ENCODE data around the gene FHAD1.

Gene FHAD1

GRCh38 chr1:15425958-15426357 lies 178.9 kb downstream of the FHAD1 start:
- TF ChIP-seq, protein P1, sequence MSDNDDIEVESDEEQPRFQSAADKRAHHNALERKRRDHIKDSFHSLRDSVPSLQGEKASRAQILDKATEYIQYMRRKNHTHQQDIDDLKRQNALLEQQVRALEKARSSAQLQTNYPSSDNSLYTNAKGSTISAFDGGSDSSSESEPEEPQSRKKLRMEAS (IDR thresholded peaks at IDR 0.05), result no peak
- TF ChIP-seq CREB1 (IDR thresholded peaks at IDR 0.05; ENCODE audit: low read depth), result no peak
- no peak for TF ChIP-seq FOXM1 (IDR thresholded peaks at IDR 0.05; ENCODE audit: borderline replicate concordance, low read depth)
- TF ChIP-seq TAF1 (IDR thresholded peaks at IDR 0.05; ENCODE audit: low read depth), result no peak
- TF ChIP-seq CEBPB (IDR thresholded peaks at IDR 0.05), result no peak

GRCh38 chr1:15426492-15427279 lies 179.7 kb downstream of the FHAD1 start:
- TF ChIP-seq ZBTB7A (IDR thresholded peaks at IDR 0.05; ENCODE audit: low read depth) (0 out of 2 replicates have a peak, but pooled peaks have one; percentile 14), TAF1 (IDR thresholded peaks at IDR 0.05; ENCODE audit: low read depth) (no peak)

- TF ChIP-seq CREB1 (IDR thresholded peaks at IDR 0.05; ENCODE audit: low read depth) (no peak), TAF1 (IDR thresholded peaks at IDR 0.05; ENCODE audit: low read depth) (no peak), ZBTB7A (IDR thresholded peaks at IDR 0.05; ENCODE audit: low read depth) (0 out of 2 replicates have a peak, but pooled peaks have one; percentile 15), FOXM1 (IDR thresholded peaks at IDR 0.05; ENCODE audit: borderline replicate concordance, low read depth) (no peak)
- TF ChIP-seq, protein P2, sequence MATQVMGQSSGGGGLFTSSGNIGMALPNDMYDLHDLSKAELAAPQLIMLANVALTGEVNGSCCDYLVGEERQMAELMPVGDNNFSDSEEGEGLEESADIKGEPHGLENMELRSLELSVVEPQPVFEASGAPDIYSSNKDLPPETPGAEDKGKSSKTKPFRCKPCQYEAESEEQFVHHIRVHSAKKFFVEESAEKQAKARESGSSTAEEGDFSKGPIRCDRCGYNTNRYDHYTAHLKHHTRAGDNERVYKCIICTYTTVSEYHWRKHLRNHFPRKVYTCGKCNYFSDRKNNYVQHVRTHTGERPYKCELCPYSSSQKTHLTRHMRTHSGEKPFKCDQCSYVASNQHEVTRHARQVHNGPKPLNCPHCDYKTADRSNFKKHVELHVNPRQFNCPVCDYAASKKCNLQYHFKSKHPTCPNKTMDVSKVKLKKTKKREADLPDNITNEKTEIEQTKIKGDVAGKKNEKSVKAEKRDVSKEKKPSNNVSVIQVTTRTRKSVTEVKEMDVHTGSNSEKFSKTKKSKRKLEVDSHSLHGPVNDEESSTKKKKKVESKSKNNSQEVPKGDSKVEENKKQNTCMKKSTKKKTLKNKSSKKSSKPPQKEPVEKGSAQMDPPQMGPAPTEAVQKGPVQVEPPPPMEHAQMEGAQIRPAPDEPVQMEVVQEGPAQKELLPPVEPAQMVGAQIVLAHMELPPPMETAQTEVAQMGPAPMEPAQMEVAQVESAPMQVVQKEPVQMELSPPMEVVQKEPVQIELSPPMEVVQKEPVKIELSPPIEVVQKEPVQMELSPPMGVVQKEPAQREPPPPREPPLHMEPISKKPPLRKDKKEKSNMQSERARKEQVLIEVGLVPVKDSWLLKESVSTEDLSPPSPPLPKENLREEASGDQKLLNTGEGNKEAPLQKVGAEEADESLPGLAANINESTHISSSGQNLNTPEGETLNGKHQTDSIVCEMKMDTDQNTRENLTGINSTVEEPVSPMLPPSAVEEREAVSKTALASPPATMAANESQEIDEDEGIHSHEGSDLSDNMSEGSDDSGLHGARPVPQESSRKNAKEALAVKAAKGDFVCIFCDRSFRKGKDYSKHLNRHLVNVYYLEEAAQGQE (IDR thresholded peaks at IDR 0.05; ENCODE audit: low read depth), result no peak
- TF ChIP-seq, protein P1 (IDR thresholded peaks at IDR 0.05), result no peak
- TF ChIP-seq, protein P3, sequence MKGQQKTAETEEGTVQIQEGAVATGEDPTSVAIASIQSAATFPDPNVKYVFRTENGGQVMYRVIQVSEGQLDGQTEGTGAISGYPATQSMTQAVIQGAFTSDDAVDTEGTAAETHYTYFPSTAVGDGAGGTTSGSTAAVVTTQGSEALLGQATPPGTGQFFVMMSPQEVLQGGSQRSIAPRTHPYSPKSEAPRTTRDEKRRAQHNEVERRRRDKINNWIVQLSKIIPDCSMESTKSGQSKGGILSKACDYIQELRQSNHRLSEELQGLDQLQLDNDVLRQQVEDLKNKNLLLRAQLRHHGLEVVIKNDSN (IDR thresholded peaks at IDR 0.05), result no peak
These were observed 180.2 kb downstream of the FHAD1 start for GRCh38 chr1:15427280-15427666.

- TF ChIP-seq CEBPB (IDR thresholded peaks at IDR 0.05), result peak; percentile 67
These were observed 181.2 kb downstream of the FHAD1 start for GRCh38 chr1:15428252-15428651.

- TF ChIP-seq CREB1 (IDR thresholded peaks at IDR 0.05; ENCODE audit: low read depth) (no peak), RAD21 (IDR thresholded peaks at IDR 0.05; ENCODE audit: low read depth) (no peak), CEBPB (IDR thresholded peaks at IDR 0.05) (no peak), EP300 (IDR thresholded peaks at IDR 0.05; ENCODE audit: borderline replicate concordance) (no peak), TCF12 (IDR thresholded peaks at IDR 0.05; ENCODE audit: low read depth) (no peak), TAF1 (IDR thresholded peaks at IDR 0.05; ENCODE audit: low read depth) (no peak), EGR1 (IDR thresholded peaks at IDR 0.05) (no peak), FOXM1 (IDR thresholded peaks at IDR 0.05; ENCODE audit: borderline replicate concordance, low read depth) (no peak)
- TF ChIP-seq, protein P2 (IDR thresholded peaks at IDR 0.05; ENCODE audit: low read depth), result no peak
These were observed 181.9 kb downstream of the FHAD1 start for GRCh38 chr1:15428815-15429435.

- TF ChIP-seq EGR1 (IDR thresholded peaks at IDR 0.05) (no peak), CEBPB (IDR thresholded peaks at IDR 0.05) (no peak), ZBTB7A (IDR thresholded peaks at IDR 0.05; ENCODE audit: low read depth) (no peak), TEAD4 (IDR thresholded peaks at IDR 0.05) (no peak), YY1 (IDR thresholded peaks at IDR 0.05; ENCODE audit: low read depth) (no peak), FOXM1 (IDR thresholded peaks at IDR 0.05; ENCODE audit: borderline replicate concordance, low read depth) (no peak), TCF12 (IDR thresholded peaks at IDR 0.05; ENCODE audit: low read depth) (no peak), TAF1 (IDR thresholded peaks at IDR 0.05; ENCODE audit: low read depth) (no peak), RAD21 (IDR thresholded peaks at IDR 0.05; ENCODE audit: low read depth) (no peak), EP300 (IDR thresholded peaks at IDR 0.05; ENCODE audit: borderline replicate concordance) (no peak), CREB1 (IDR thresholded peaks at IDR 0.05; ENCODE audit: low read depth) (no peak), NFIC (IDR thresholded peaks at IDR 0.05) (no peak)
- TF ChIP-seq, protein P3 (IDR thresholded peaks at IDR 0.05), result no peak
- TF ChIP-seq, protein P2 (IDR thresholded peaks at IDR 0.05; ENCODE audit: low read depth), result no peak
- TF ChIP-seq, protein P1 (IDR thresholded peaks at IDR 0.05), result no peak
These were observed 182.7 kb downstream of the FHAD1 start for GRCh38 chr1:15429701-15430149.
